Skeletal muscle tissue (tissue), 5 donors: ENCODE data around the gene RBM28. TPM values are rescaled to one million over a fixed set of nuclear protein-coding genes. Genes with fewer than 3 reads are reported as not detected.

Source experiments
- H3K27ac ChIP-seq: one replicate; pipeline ENCODE4 v1.7.0; 2013; ENCODE audit warnings: mild to moderate bottlenecking, low read depth, low read length, inconsistent platforms
- H3K27me3 ChIP-seq, 3 donors: one replicate each; pipeline ENCODE4 v1.7.0; 2013; ENCODE audit warnings: low read length in 3 of 3; ENCODE audit not compliant: control insufficient read depth in 3 of 3, insufficient read depth in 3 of 3
- H3K36me3 ChIP-seq, 3 donors: one replicate each; pipeline ENCODE4 v1.7.0; 2013; ENCODE audit warnings: low read length in 3 of 3; ENCODE audit not compliant: control insufficient read depth in 3 of 3, insufficient read depth in 3 of 3
- H3K4me1 ChIP-seq, 3 donors: one replicate each; pipeline ENCODE4 v1.7.0; 2013; ENCODE audit warnings: low read length in 3 of 3, mild to moderate bottlenecking in 3 of 3; ENCODE audit not compliant: control insufficient read depth in 3 of 3, insufficient read depth in 3 of 3
- H3K4me3 ChIP-seq, 3 donors: one replicate each; pipeline ENCODE4 v1.7.0; 2013; ENCODE audit warnings: low read length in 3 of 3
- H3K9ac ChIP-seq, 3 donors: one replicate each; pipeline ENCODE4 v1.7.0; 2013; ENCODE audit warnings: low read length in 3 of 3, mild to moderate bottlenecking in 3 of 3, moderate library complexity in 2 of 3, low read depth in 1 of 3
- H3K9me3 ChIP-seq, 3 donors: one replicate each; pipeline ENCODE4 v1.7.0; 2013; ENCODE audit warnings: low read length in 3 of 3; ENCODE audit not compliant: control insufficient read depth in 3 of 3
- small RNA-seq: library from RNA; depleted of rRNA; stranded (forward); fragments of <200 nt; gene quantifications from one replicate; pipeline ENCODE3, GENCODE V24; 2014
- total RNA-seq: library from RNA; depleted of rRNA; stranded (reverse); fragments of >200 nt; gene quantifications from one replicate; pipeline ENCODE4 v1.2.3, GENCODE V29; 2014
- donor health status: Osteomylitis.

Gene RBM28
- total RNA-seq, 1 donor from 2014 or later: 7.3 TPM

DNA sequence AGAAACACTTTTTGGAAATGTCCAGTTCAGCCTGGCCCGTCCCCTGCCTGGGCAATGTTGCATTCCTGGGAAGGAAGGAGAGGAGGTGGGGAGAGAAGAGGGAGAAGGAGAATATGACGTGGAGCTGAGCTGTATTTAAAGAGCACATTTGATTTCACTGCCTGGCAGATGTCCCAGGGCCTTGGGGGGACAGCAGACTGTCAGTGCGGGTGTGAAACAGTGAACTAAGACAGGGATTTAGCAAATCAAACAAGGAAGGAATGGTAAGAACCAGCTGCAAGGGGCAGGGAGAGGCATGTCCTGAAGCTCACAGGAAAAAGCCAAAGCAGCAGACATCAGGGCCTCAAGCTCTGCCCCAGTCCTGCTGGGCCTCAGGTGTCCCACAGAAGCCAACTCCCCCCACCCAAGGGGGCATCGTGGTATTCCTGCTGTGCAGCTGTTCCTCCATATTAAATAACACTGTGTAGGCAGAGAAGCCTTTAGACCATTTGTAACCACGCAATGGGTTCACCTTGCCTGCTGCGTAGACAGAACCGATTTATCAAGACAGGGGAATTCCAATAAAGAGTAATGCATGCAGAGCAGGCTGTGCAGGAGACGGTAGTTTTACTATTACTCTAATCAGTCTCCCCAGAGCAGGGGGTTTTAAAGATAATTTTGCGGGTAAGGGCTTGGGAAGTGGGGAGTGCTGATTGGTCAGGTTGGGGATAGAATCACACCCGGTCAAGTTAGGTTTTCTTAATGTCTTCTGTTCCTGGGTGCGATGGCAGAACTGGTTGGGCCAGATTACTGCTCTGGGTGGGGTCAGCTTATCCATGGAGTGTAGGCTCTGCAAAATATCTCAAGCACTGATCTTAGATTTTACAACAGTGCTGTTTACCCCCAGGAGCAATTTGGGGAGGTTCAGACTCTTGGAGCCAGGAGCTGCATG lies 84.3 kb downstream of the RBM28 start:
- H3K9me3 ChIP-seq: peaks cover 0 to 2% (median 0%) of the 10 kb centered on the region in 3 donors
- peaks cover 0 to 3% (median 0%) of the 10 kb centered on the region in 3 donors for H3K27me3 ChIP-seq
- no peak overlapping the region for H3K27ac ChIP-seq
- no peak overlapping the region for H3K4me3 ChIP-seq
- no peak overlapping the region for H3K9ac ChIP-seq
- no peaks in the 10 kb centered on the region for H3K36me3 ChIP-seq
- H3K4me1 ChIP-seq: peaks cover 0 to 5% (median 0%) of the 10 kb centered on the region in 3 donors

DNA sequence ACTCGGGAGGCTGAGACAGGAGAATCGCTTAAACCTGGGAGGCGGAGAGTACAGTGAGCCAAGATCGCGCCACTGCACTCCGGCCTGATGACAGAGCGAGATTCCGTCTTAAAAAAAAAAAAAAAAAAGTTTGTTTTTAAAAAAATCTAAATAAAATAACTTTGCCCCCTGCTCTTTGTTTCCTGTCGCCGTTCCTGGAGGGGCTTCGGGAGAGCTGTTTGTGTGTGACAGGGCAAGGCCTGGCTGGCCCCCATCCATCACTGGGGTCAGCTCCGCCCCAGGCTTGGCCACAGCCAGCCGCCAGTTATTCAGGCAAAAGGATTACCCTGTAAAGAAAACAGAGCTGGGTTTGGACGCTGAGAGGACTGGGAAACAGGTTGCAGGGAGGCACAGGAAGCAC lies 86.2 kb downstream of the RBM28 start:
- peaks cover 0 to 5% (median 0%) of the 10 kb centered on the region in 3 donors for H3K4me1 ChIP-seq
- H3K9ac ChIP-seq: no peak overlapping the region
- H3K4me3 ChIP-seq: no peak overlapping the region
- peaks cover 0 to 8% (median 2%) of the 10 kb centered on the region in 3 donors for H3K27me3 ChIP-seq
- H3K36me3 ChIP-seq: no peaks in the 10 kb centered on the region
- H3K9me3 ChIP-seq: no peaks in the 10 kb centered on the region
- H3K27ac ChIP-seq: no peak overlapping the region

DNA sequence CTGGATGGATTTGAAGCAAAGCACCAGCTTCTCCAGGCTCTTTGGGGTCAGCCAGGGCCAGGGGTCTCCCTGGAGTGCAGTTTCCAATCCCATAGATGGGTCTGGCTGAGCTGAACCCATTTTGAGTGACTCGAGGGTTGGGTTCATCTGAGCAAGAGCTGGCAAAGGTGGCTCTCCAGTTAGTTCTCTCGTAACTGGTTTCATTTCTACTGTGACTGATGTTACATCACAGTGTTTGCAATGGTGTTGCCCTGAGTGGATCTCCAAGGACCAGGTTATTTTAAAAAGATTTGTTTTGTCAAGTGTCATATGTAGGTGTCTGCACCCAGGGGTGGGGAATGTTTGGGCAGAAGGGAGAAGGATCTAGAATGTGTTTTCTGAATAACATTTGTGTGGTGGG lies 88.4 kb downstream of the RBM28 start:
- Histone ChIP-seq H3K4me1 (peaks cover 0 to 5% (median 0%) of the 10 kb centered on the region in 3 donors), H3K27me3 (peaks cover 4 to 12% (median 7%) of the 10 kb centered on the region in 3 donors), H3K36me3 (no peaks in the 10 kb centered on the region), H3K27ac (no peak overlapping the region), H3K9ac (no peak overlapping the region), H3K4me3 (no peak overlapping the region), H3K9me3 (no peaks in the 10 kb centered on the region)

DNA sequence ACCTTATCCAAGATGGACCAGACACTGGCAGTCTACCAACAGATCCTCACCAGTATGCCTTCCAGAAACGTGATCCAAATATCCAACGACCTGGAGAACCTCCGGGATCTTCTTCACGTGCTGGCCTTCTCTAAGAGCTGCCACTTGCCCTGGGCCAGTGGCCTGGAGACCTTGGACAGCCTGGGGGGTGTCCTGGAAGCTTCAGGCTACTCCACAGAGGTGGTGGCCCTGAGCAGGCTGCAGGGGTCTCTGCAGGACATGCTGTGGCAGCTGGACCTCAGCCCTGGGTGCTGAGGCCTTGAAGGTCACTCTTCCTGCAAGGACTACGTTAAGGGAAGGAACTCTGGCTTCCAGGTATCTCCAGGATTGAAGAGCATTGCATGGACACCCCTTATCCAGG lies 89.2 kb downstream of the RBM28 start:
- Histone ChIP-seq H3K4me1 (peaks cover 0 to 5% (median 0%) of the 10 kb centered on the region in 3 donors), H3K27me3 (peaks cover 7 to 12% (median 7%) of the 10 kb centered on the region in 3 donors), H3K9me3 (no peaks in the 10 kb centered on the region), H3K9ac (no peak overlapping the region), H3K4me3 (no peak overlapping the region), H3K36me3 (no peaks in the 10 kb centered on the region), H3K27ac (no peak overlapping the region)

DNA sequence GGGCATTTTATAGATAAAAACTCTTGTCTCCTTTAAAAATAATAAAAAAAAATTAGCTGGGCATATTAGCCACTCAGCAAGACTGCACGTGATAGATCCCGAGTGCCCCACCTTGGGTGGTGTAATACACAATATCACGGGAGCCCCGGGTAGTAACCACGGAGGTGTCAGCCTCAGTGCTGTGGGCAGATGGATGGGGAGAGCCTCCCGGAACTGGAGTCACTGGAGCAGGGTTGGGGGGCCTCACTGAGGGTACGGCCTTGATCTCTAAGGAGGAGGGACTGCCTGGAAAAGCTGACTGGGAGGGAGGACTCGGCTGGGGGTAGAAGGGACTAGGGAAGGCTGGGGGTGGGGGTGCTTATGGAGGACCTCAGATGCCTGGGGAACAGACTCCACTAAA lies 90.0 kb downstream of the RBM28 start:
- H3K4me3 ChIP-seq: no peak overlapping the region
- no peak overlapping the region for H3K9ac ChIP-seq
- H3K36me3 ChIP-seq: no peaks in the 10 kb centered on the region
- H3K4me1 ChIP-seq: no peaks in the 10 kb centered on the region
- no peaks in the 10 kb centered on the region for H3K9me3 ChIP-seq
- H3K27ac ChIP-seq: no peak overlapping the region
- H3K27me3 ChIP-seq: peaks cover 10 to 13% (median 12%) of the 10 kb centered on the region in 3 donors

DNA sequence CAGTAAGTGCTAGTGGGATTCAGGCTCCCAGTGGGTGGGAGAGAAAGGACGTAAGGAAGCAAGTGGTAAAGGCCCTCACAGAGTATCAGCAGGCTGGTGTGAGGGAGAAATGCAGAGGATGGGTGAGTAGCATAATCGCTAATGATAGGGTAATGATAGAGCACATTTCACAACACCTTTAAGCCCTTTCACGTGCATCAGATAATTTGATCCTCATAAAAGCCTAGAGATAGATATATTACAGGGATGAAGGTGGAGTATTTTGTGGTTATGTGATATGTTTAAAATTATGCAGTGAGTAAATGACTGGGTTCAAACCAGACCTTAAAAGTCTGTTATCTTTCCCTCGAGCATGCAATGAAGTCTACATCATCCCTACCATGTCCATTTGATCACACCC lies 92.4 kb downstream of the RBM28 start:
- Histone ChIP-seq H3K4me1 (no peaks in the 10 kb centered on the region), H3K9ac (no peak overlapping the region), H3K27me3 (peaks cover 10 to 13% (median 11%) of the 10 kb centered on the region in 3 donors), H3K4me3 (no peak overlapping the region), H3K9me3 (no peaks in the 10 kb centered on the region), H3K27ac (no peak overlapping the region), H3K36me3 (no peaks in the 10 kb centered on the region)

Small RNA genes within 50 kb of the gene (small RNA-seq; reads per million reads assigned to genes)
- not detected for gene RNU7-27P

Other genes starting within 250 kb of the RBM28 start
- gene LEP, start 102.6 kb downstream of the RBM28 start, total RNA-seq: under 0.01 TPM
- gene PRRT4, start 17.8 kb upstream of the RBM28 start, total RNA-seq: 6.8 TPM
- gene IMPDH1, start 66.1 kb upstream of the RBM28 start, total RNA-seq: 10.4 TPM
- 22.4 TPM for gene HILPDA, start 112.0 kb upstream of the RBM28 start, total RNA-seq
- 15.7 TPM for gene METTL2B, start 132.8 kb upstream of the RBM28 start, total RNA-seq